NCI-H1417 (cell line): ENCODE measurements around the gene ZC3H18.

Source experiments
- DNase-seq, 3 experiments: peaks; one replicate each; lab custom pipeline; 2025; lab: John Stamatoyannopoulos, UW

Gene ZC3H18

DNA sequence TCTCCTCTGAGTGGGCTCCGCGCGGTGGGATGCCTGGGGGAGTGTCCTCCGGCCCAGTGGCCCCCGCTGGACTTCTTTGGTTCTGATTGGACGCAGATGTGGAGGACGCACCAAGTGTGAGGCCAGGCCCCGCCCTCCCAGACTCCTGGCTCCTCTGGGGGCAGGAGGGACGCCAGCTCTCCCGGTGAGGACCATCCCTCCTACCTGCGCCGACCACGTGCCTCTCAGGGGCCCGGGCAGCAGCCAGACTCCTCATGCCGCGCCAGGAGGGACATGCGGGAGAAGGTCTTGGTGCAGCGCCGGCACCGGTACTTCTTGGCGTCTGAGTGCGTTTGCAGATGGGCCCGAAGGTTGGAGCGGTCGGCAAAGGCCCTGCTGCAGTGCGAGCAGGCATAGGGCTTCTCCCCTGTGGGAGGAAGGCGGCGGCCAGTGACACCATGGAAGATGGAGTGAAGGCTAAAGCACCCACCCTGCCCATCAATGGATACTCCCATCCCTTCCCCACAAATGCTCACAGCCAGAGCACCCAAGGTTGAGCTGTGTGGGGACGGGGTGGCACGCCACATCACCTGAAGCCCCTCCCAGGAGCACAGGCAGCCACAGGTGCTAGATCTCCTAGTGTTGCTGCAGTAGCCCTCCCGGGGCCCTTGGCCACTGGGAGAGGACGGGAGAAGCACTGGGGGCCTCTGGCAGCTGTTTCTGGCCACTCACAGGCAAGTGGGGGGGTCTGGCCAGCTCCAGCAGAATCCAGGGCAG is 108.2 kb downstream of the ZC3H18 start:
- DNase-seq: no peak

DNA sequence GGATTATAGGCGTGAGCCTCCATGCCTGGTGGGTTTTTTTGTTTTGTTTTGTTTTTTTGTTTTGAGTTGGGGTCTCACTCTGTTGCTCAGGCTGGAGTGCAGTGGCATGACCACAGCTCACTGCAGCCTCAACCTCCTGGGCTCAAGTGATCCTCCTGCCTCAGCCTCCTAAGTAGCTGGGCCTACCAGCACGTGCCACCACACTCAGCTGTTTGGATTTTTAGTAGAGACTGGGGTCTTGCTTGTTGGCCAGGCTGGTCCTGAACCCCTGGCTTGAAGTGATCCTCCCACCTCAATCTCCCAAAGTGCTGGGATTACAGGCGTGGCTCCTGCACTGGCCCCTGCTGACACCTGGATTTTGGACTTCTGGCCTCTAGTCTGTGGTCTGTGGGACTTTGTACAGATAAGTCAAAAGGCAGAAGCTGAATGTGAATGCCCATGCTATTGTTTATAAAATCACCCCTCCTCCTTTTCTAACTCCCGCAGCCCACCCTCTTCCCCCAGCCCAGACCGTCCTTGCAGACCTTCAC is 110.4 kb downstream of the ZC3H18 start:
- no peak for DNase-seq

DNA sequence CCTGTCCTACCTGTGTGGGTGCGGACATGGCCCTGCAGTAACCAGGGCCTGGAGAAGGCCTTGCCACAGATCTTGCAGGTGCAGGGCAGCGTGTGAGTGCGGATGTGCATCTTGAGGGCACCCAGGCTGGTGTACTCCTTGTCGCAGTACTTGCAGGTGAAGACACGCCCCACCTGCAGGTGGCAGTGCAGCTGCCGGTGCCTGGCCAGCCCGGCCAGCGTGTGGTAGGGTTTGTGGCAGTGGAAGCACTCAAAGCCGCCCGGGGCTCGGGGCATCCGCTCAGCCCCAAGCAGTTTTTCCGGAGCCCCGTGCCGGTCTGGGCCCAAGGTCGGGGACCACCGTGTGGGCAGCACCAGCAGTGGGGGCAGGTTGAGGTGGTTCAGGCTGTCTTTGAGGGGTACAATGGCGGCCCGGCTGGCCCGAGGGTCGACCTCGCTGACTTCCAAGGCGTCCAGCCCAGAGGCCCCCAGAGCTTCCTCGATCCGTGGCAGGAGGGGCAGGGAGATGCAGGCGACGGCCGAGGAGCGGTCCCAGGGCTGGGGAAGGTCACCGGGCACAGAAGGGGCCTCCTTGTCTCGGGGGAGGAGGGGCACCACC is 111.0 kb downstream of the ZC3H18 start:
- no peak for DNase-seq
